Measurements from ENCODE around the gene SLC25A42.

DNA sequence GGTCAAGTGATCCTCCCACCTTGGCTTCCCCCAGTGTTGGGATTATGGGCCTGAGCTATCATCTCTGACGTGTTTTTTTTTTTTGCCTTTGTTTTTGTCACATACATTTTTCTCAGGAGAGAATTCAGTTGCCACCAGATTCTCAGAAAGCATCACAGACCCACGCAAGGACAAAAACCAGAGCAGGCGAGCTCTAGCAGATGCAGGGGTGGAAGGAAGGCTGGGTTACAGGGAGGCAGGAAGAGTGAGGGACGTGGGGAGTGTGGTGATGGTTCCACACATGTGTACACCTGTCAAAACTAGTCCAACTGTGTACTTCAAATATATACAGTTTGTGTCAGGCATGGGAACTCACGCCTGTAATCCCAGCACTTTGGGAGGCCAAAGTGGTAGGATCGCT, 70.2 kb downstream of the SLC25A42 start:
- TF ChIP-seq EZH2 (IDR thresholded peaks at IDR 0.05; ENCODE audit: insufficient read depth, poor library complexity, severe bottlenecking) (no peak), EZH2phosphoT487 (IDR thresholded peaks at IDR 0.05; ENCODE audit: insufficient read depth, low read depth) (no peak)

All from GM23248 (cell line).